IPS DF 4.7 (cell line): ENCODE data around the gene CCNI2.

Source experiments
- DNase-seq: peaks from one replicate; pipeline ENCODE4 v3.0.0-alpha.2; 2013; ENCODE audit warnings: low spot score; ENCODE audit errors: extremely low read depth

CCNI2 gene

GRCh38 chr5:132750471-132751230, 3.4 kb downstream of the CCNI2 start:
- no peak for DNase-seq

- DNase-seq: no peak
Measured at GRCh38 chr5:132751444-132751843, 4.2 kb downstream of the CCNI2 start.

- DNase-seq: no peak
Measured at GRCh38 chr5:132751971-132752580, 4.8 kb downstream of the CCNI2 start.

GRCh38 chr5:132752581-132753125, 5.4 kb downstream of the CCNI2 start:
- no peak for DNase-seq

GRCh38 chr5:132753135-132753987, 6.1 kb downstream of the CCNI2 start:
- DNase-seq: no peak

GRCh38 chr5:132754111-132754510, 6.9 kb downstream of the CCNI2 start:
- DNase-seq: no peak

GRCh38 chr5:132754947-132755346, 7.7 kb downstream of the CCNI2 start:
- no peak for DNase-seq

GRCh38 chr5:132756542-132756941, 9.3 kb downstream of the CCNI2 start:
- DNase-seq: no peak

GRCh38 chr5:132758451-132758850, 11.2 kb downstream of the CCNI2 start:
- DNase-seq: no peak

- no peak for DNase-seq
Measured at GRCh38 chr5:132759114-132760048, 12.2 kb downstream of the CCNI2 start.

GRCh38 chr5:132760049-132760420, 12.8 kb downstream of the CCNI2 start:
- no peak for DNase-seq

GRCh38 chr5:132760601-132761317, 13.5 kb downstream of the CCNI2 start:
- DNase-seq: no peak

GRCh38 chr5:132761321-132762240, 14.4 kb downstream of the CCNI2 start:
- no peak for DNase-seq

- DNase-seq: no peak
Measured at GRCh38 chr5:132762246-132763000, 15.2 kb downstream of the CCNI2 start.

GRCh38 chr5:132763181-132764036, 16.2 kb downstream of the CCNI2 start:
- no peak for DNase-seq

- DNase-seq: no peak
Measured at GRCh38 chr5:132764051-132764450, 16.8 kb downstream of the CCNI2 start.

GRCh38 chr5:132764671-132765238, 17.5 kb downstream of the CCNI2 start:
- DNase-seq: no peak
